ENCODE data around the gene OLR1. TPM values are rescaled to one million over a fixed set of nuclear protein-coding genes. Genes with fewer than 3 reads are reported as not detected.

Gene OLR1
- total RNA-seq, 1 donor = under 0.01 TPM

- H4K20me1 ChIP-seq (ENCODE audit: insufficient read depth, low read length) = no peaks in the 10 kb centered on the region
- no peaks in the 10 kb centered on the region for H3K9me3 ChIP-seq (ENCODE audit: low read depth, low read length)
- H3K27ac ChIP-seq (ENCODE audit: low read depth, low read length) = no peak overlapping the region
- no peak for DNase-seq (ENCODE audit: insufficient read length, low spot score, missing footprints)
- H3K4me3 ChIP-seq (ENCODE audit: insufficient read depth, low read length) = no peak overlapping the region
- no peaks in the 10 kb centered on the region for H3K36me3 ChIP-seq (ENCODE audit: insufficient read depth, low read length)
- peaks cover 3% of the 10 kb centered on the region for H3K27me3 ChIP-seq (ENCODE audit: insufficient read depth, low read length)
- peaks cover 3% of the 10 kb centered on the region for H3K4me1 ChIP-seq (ENCODE audit: insufficient read depth, low read length)
- H3K4me2 ChIP-seq (ENCODE audit: insufficient read depth, low read length) = no peak overlapping the region
- TF ChIP-seq CTCF (IDR thresholded peaks at IDR 0.05; ENCODE audit: extremely low read depth, low read depth, low read length) = no peak
- no peaks in the 10 kb centered on the region for H3K79me2 ChIP-seq (ENCODE audit: insufficient read depth, low read length)
- no peak overlapping the region for H2AFZ ChIP-seq (ENCODE audit: low read length)
These were observed 4.1 kb upstream of the OLR1 start for GRCh38 chr12:10175846-10176636.

- Histone ChIP-seq H3K4me3 (ENCODE audit: insufficient read depth, low read length) (no peak overlapping the region), H4K20me1 (ENCODE audit: insufficient read depth, low read length) (no peaks in the 10 kb centered on the region), H3K4me1 (ENCODE audit: insufficient read depth, low read length) (peaks cover 3% of the 10 kb centered on the region), H3K36me3 (ENCODE audit: insufficient read depth, low read length) (no peaks in the 10 kb centered on the region), H3K79me2 (ENCODE audit: insufficient read depth, low read length) (no peaks in the 10 kb centered on the region), H3K9me3 (ENCODE audit: low read depth, low read length) (no peaks in the 10 kb centered on the region), H3K27ac (ENCODE audit: low read depth, low read length) (no peak overlapping the region), H3K4me2 (ENCODE audit: insufficient read depth, low read length) (no peak overlapping the region), H3K27me3 (ENCODE audit: insufficient read depth, low read length) (peaks cover 7% of the 10 kb centered on the region), H2AFZ (ENCODE audit: low read length) (no peak overlapping the region)
- TF ChIP-seq CTCF (IDR thresholded peaks at IDR 0.05; ENCODE audit: extremely low read depth, low read depth, low read length) = no peak
- no peak for DNase-seq (ENCODE audit: insufficient read length, low spot score, missing footprints)
These were observed 3.2 kb upstream of the OLR1 start for GRCh38 chr12:10174986-10175614.

- Histone ChIP-seq H4K20me1 (ENCODE audit: insufficient read depth, low read length) (no peaks in the 10 kb centered on the region), H3K9me3 (ENCODE audit: low read depth, low read length) (no peaks in the 10 kb centered on the region), H3K4me3 (ENCODE audit: insufficient read depth, low read length) (no peak overlapping the region), H3K27ac (ENCODE audit: low read depth, low read length) (no peak overlapping the region), H3K4me2 (ENCODE audit: insufficient read depth, low read length) (no peak overlapping the region), H3K27me3 (ENCODE audit: insufficient read depth, low read length) (peaks cover 4% of the 10 kb centered on the region), H3K4me1 (ENCODE audit: insufficient read depth, low read length) (no peaks in the 10 kb centered on the region), H3K79me2 (ENCODE audit: insufficient read depth, low read length) (no peaks in the 10 kb centered on the region), H3K36me3 (ENCODE audit: insufficient read depth, low read length) (no peaks in the 10 kb centered on the region), H2AFZ (ENCODE audit: low read length) (no peak overlapping the region)
- no peak for DNase-seq (ENCODE audit: insufficient read length, low spot score, missing footprints)
- no peak for TF ChIP-seq CTCF (IDR thresholded peaks at IDR 0.05; ENCODE audit: extremely low read depth, low read depth, low read length)
These were observed 1.7 kb downstream of the OLR1 start for GRCh38 chr12:10170216-10170615.

- Histone ChIP-seq H3K79me2 (ENCODE audit: insufficient read depth, low read length) (no peaks in the 10 kb centered on the region), H3K9me3 (ENCODE audit: low read depth, low read length) (no peaks in the 10 kb centered on the region), H3K36me3 (ENCODE audit: insufficient read depth, low read length) (no peaks in the 10 kb centered on the region), H4K20me1 (ENCODE audit: insufficient read depth, low read length) (no peaks in the 10 kb centered on the region), H3K27ac (ENCODE audit: low read depth, low read length) (no peak overlapping the region), H2AFZ (ENCODE audit: low read length) (no peak overlapping the region), H3K27me3 (ENCODE audit: insufficient read depth, low read length) (peaks cover 4% of the 10 kb centered on the region), H3K4me2 (ENCODE audit: insufficient read depth, low read length) (no peak overlapping the region), H3K4me1 (ENCODE audit: insufficient read depth, low read length) (no peaks in the 10 kb centered on the region), H3K4me3 (ENCODE audit: insufficient read depth, low read length) (no peak overlapping the region)
- DNase-seq (ENCODE audit: insufficient read length, low spot score, missing footprints) = no peak
- TF ChIP-seq CTCF (IDR thresholded peaks at IDR 0.05; ENCODE audit: extremely low read depth, low read depth, low read length) = no peak
These were observed 2.8 kb downstream of the OLR1 start for GRCh38 chr12:10169104-10169503.
